ENCODE measurements around the gene FOXD1. TPM values are rescaled to one million over a fixed set of nuclear protein-coding genes. Genes with fewer than 3 reads are reported as not detected.

The FOXD1 gene
- polyA plus RNA-seq, 2 of the 4 experiments (the other 2 are of a cell fraction): 2.2 to 8.2 TPM

GRCh38 chr5:73441378-73441777 is 7.2 kb downstream of the FOXD1 start (continued):
- TF ChIP-seq CTCF (IDR thresholded peaks at IDR 0.05): no peak
- no peak for TF ChIP-seq EHF (CRISPR knock-in tag; IDR thresholded peaks at IDR 0.05)
- TF ChIP-seq KDM5A (IDR thresholded peaks at IDR 0.05): no peak
- TF ChIP-seq TFCP2L1 (CRISPR knock-in tag; IDR thresholded peaks at IDR 0.05): no peak
- TF ChIP-seq CBX8 (IDR thresholded peaks at IDR 0.05): no peak
- no peak for TF ChIP-seq ZSCAN20 (CRISPR knock-in tag; IDR thresholded peaks at IDR 0.05)
- no peak for TF ChIP-seq RCOR1 (IDR thresholded peaks at IDR 0.05; ENCODE audit: low read depth, low read length)
- TF ChIP-seq GATA3 (IDR thresholded peaks at IDR 0.05; ENCODE audit: borderline replicate concordance): no peak

GRCh38 chr5:73440262-73440661 is 8.3 kb downstream of the FOXD1 start:
- POLR2A ChIA-PET: interaction anchor here (0.7 kb wide), 1 partner anchor 240 kb away, joined by 9 read pairs; no protein-coding TSS in a partner anchor
- CTCF ChIA-PET: interaction anchor here (0.6 to 4.8 kb wide), 4 partner anchors 11 to 305 kb away, joined by 3 to 34 read pairs (median 22); no protein-coding TSS in a partner anchor
- WGBS (ENCODE audit: missing lambda C conversion rate): 83% methylated on average over 1 of the region's 1 CpG
- no peaks in the 10 kb centered on the region for H3K9me3 ChIP-seq
- H3K4me3 ChIP-seq: no peak overlapping the region
- H3K4me2 ChIP-seq: no peak overlapping the region
- no peak for DNase-seq (ENCODE audit: low read depth in 1 of 2, low spot score in 1 of 2)
- no peak for FAIRE-seq
- TF ChIP-seq PHF8 (IDR thresholded peaks at IDR 0.05; ENCODE audit: borderline replicate concordance, low read depth): no peak
- no peak for TF ChIP-seq KDM5A (IDR thresholded peaks at IDR 0.05)
- no peak for ATAC-seq
- no peak overlapping the region for H3K27ac ChIP-seq
- peaks cover 11% of the 10 kb centered on the region for H3K4me1 ChIP-seq

GRCh38 chr5:73438645-73439470 is 9.7 kb downstream of the FOXD1 start:
- ChIA-PET CTCF (interaction anchor here (1.1 to 5.6 kb wide), 7 partner anchors 9 to 237 kb away, joined by 3 to 34 read pairs (median 7); partner anchors contain the start of gene FOXD1), POLR2A (interaction anchor here (0.7 kb wide), 1 partner anchor 8 kb away, joined by 3 read pairs; no protein-coding TSS in a partner anchor)
- WGBS (ENCODE audit: missing lambda C conversion rate): 69% methylated on average over 5 of the region's 5 CpGs
- no peak for FAIRE-seq
- Histone ChIP-seq H3K4me1 (peaks cover 11% of the 10 kb centered on the region), H3K9me3 (no peaks in the 10 kb centered on the region), H3K4me2 (peak overlapping the region; percentile 78), H3K27ac (no peak overlapping the region), H3K4me3 (no peak overlapping the region)
- DNase-seq (ENCODE audit: low read depth in 1 of 2, low spot score in 1 of 2): no peak
- ATAC-seq: no peak
- TF ChIP-seq MAFK (IDR thresholded peaks at IDR 0.05; ENCODE audit: partially characterized antibody) (no peak), CEBPB (IDR thresholded peaks at IDR 0.05) (no peak), CHD4 (IDR thresholded peaks at IDR 0.05; ENCODE audit: borderline replicate concordance) (no peak), RAD21 (conservative IDR thresholded peaks at IDR 0.05 in 1 of 2, IDR thresholded peaks at IDR 0.05 in 1 of 2) (no peak), ELK1 (IDR thresholded peaks at IDR 0.05; ENCODE audit: low read depth, low read length) (no peak), ESRRA (IDR thresholded peaks at IDR 0.05; ENCODE audit: borderline replicate concordance, low read length) (no peak), HMGXB4 (CRISPR knock-in tag; IDR thresholded peaks at IDR 0.05; ENCODE audit: borderline replicate concordance) (no peak), NPAS2 (CRISPR knock-in tag; IDR thresholded peaks at IDR 0.05; ENCODE audit: borderline replicate concordance) (no peak), RARB (CRISPR knock-in tag; IDR thresholded peaks at IDR 0.05) (no peak), PBX3 (IDR thresholded peaks at IDR 0.05) (no peak)
